Liver (tissue), 9 donors: ENCODE results near the gene IFITM5. TPM values are rescaled to one million over a fixed set of nuclear protein-coding genes. Genes with fewer than 3 reads are reported as not detected.

Experiments
- DNase-seq: peaks from one replicate; pipeline ENCODE4 v3.0.0-alpha.2; 2017; ENCODE audit warnings: low spot score
- H3K27ac ChIP-seq, 2 donors: one replicate each; pipeline ENCODE4 v1.7.0; 2013; ENCODE audit warnings: inconsistent platforms in 2 of 2, low read length in 2 of 2, control low read depth in 1 of 2, low read depth in 1 of 2, mild to moderate bottlenecking in 1 of 2
- H3K27me3 ChIP-seq, 4 donors: one replicate each; pipeline versions ENCODE4 v1.6.1 to v1.7.0; 2013; ENCODE audit warnings: low read length in 3 of 4, inconsistent platforms in 1 of 4, mild to moderate bottlenecking in 1 of 4, moderate library complexity in 1 of 4; ENCODE audit not compliant: control insufficient read depth in 4 of 4, insufficient read depth in 4 of 4
- H3K36me3 ChIP-seq, 4 donors: one replicate each; pipeline versions ENCODE4 v1.6.1 to v1.7.0; 2013; ENCODE audit warnings: low read length in 3 of 4, mild to moderate bottlenecking in 3 of 4, low read depth in 1 of 4, moderate library complexity in 1 of 4; ENCODE audit not compliant: control insufficient read depth in 4 of 4, insufficient read depth in 3 of 4
- H3K4me1 ChIP-seq, 4 donors: one replicate each; pipeline versions ENCODE4 v1.6.1 to v1.7.0; 2013; ENCODE audit warnings: low read length in 3 of 4, mild to moderate bottlenecking in 3 of 4, moderate library complexity in 1 of 4; ENCODE audit not compliant: control insufficient read depth in 4 of 4, insufficient read depth in 4 of 4
- H3K4me3 ChIP-seq, 3 donors: one replicate each; pipeline versions ENCODE4 v1.6.1 to v1.7.0; 2013; ENCODE audit warnings: low read length in 3 of 3, control low read depth in 1 of 3, low read depth in 1 of 3, mild to moderate bottlenecking in 1 of 3
- H3K9ac ChIP-seq, 2 donors: one replicate each; pipeline ENCODE4 v1.7.0; 2013; ENCODE audit warnings: low read length in 2 of 2, mild to moderate bottlenecking in 2 of 2, moderate library complexity in 2 of 2, control low read depth in 1 of 2, low read depth in 1 of 2
- H3K9me3 ChIP-seq, 4 donors: one replicate each; pipeline versions ENCODE4 v1.6.1 to v1.7.0; 2013; ENCODE audit warnings: low read length in 3 of 4; ENCODE audit not compliant: control insufficient read depth in 4 of 4
- ATF3 ChIP-seq: IDR thresholded peaks from 2 replicates; pipeline ENCODE4 v1.6.1; 2016; ENCODE audit warnings: antibody characterized with exemption
- EGR1 ChIP-seq, 2 donors: IDR thresholded peaks; 2 replicates each; pipeline ENCODE4 v1.6.1; 2016 to 2018; ENCODE audit warnings: antibody characterized with exemption in 2 of 2, low read depth in 2 of 2
- FOXA1 ChIP-seq: IDR thresholded peaks from 2 replicates; pipeline ENCODE4 v1.6.1; 2016; ENCODE audit warnings: antibody characterized with exemption
- FOXA2 ChIP-seq: IDR thresholded peaks from 2 replicates; pipeline ENCODE4 v1.6.1; 2016; ENCODE audit warnings: antibody characterized with exemption
- GABPA ChIP-seq, 2 donors: IDR thresholded peaks in 1 of 2; conservative IDR thresholded peaks in 1 of 2; 2 replicates each; pipeline ENCODE4 v1.6.1; 2016; ENCODE audit warnings: antibody characterized with exemption in 2 of 2, mild to moderate bottlenecking in 1 of 2, moderate library complexity in 1 of 2
- HNF4A ChIP-seq, 2 donors: conservative IDR thresholded peaks; 2 replicates each; pipeline ENCODE4 v1.6.1; 2016; ENCODE audit warnings: antibody characterized with exemption in 2 of 2, mild to moderate bottlenecking in 2 of 2
- HNF4G ChIP-seq: IDR thresholded peaks from 2 replicates; pipeline ENCODE4 v1.6.1; 2016; ENCODE audit warnings: antibody characterized with exemption
- JUND ChIP-seq, 2 donors: IDR thresholded peaks; 2 replicates each; pipeline ENCODE4 v1.6.1; 2016; ENCODE audit warnings: antibody characterized with exemption in 2 of 2
- NR2F2 ChIP-seq: IDR thresholded peaks from 2 replicates; pipeline ENCODE4 v1.6.1; 2016; ENCODE audit warnings: antibody characterized with exemption
- RAD21 ChIP-seq, 2 donors: IDR thresholded peaks; 2 replicates each; pipeline ENCODE4 v1.6.1; 2016; ENCODE audit warnings: antibody characterized with exemption in 2 of 2, mild to moderate bottlenecking in 2 of 2
- REST ChIP-seq: IDR thresholded peaks from 2 replicates; pipeline ENCODE4 v1.6.1; 2016; ENCODE audit warnings: antibody characterized with exemption, mild to moderate bottlenecking
- RXRA ChIP-seq, 2 donors: IDR thresholded peaks; 2 replicates each; pipeline ENCODE4 v1.6.1; 2017 to 2018; ENCODE audit warnings: antibody characterized with exemption in 2 of 2, mild to moderate bottlenecking in 1 of 2
- SP1 ChIP-seq: IDR thresholded peaks from 2 replicates; pipeline ENCODE4 v1.6.1; 2018; ENCODE audit warnings: antibody characterized with exemption, mild to moderate bottlenecking
- TAF1 ChIP-seq: conservative IDR thresholded peaks from 2 replicates; pipeline ENCODE4 v1.6.1; 2016; ENCODE audit warnings: antibody characterized with exemption, mild to moderate bottlenecking
- YY1 ChIP-seq: IDR thresholded peaks from 2 replicates; pipeline ENCODE4 v1.6.1; 2016; ENCODE audit warnings: antibody characterized with exemption, mild to moderate bottlenecking
- WGBS: extraction: QIAGEN DNeasy Blood & Tissue Kit; methylation state at CpG from one replicate; pipeline ENCODE4 v1.1.7; 2013; 5-methylcytosine and 5-hydroxymethylcytosine counted together
- polyA plus RNA-seq, 2 donors: library from polyadenylated mRNA; stranded (reverse) in 1 of 2; unstranded in 1 of 2; fragments of 200-250 nt in 1 of 2; fragments of >200 nt in 1 of 2; fragmentation: Nextera tagmentation in 1 of 2; extraction: Ambion mirVana in 1 of 2; gene quantifications; one replicate each; pipeline versions ENCODE4 v1.2.1 to v1.2.3, GENCODE V29; 2013 to 2015
- total RNA-seq, 2 donors: library from RNA; depleted of rRNA; stranded (reverse); fragments of >200 nt; gene quantifications; one replicate each; pipeline ENCODE4 v1.2.3, GENCODE V29; 2014
- TF ChIP-seq, protein P1 (sequence below): IDR thresholded peaks from 2 replicates; pipeline ENCODE4 v1.6.1; 2016; ENCODE audit warnings: antibody characterized with exemption
- TF ChIP-seq, protein P2 (sequence below): IDR thresholded peaks from 2 replicates; pipeline ENCODE4 v1.6.1; 2016; ENCODE audit warnings: antibody characterized with exemption
- TF ChIP-seq, protein P3 (sequence below): fragments of 150-350 bp; IDR thresholded peaks from 2 replicates; pipeline ENCODE4 v1.5.1; 2017; ENCODE audit warnings: improper control_type of control experiment, low read depth, low read length; ENCODE audit not compliant: missing input control
- donor health status: healthy.
- donor health status: healthy.
- donor health status: healthy.
- donor health status: healthy.
- donor health status: healthy.

Gene IFITM5
- total RNA-seq, result not detected
- not detected for polyA plus RNA-seq

GRCh38 chr11:299081-299891 is at the start of gene IFITM5:
Gene IFITM5, minus strand, starts transcription at chr11:299526. Its CDS starts 36 bp downstream, at chr11:299490.
- H3K9me3 ChIP-seq, result no peaks in the 10 kb centered on the region
- no peak within 1 kb of the TSS for H3K9ac ChIP-seq
- WGBS, result 68% methylated on average over 40 of the region's 40 CpGs

GRCh38 chr11:346529-346928 is 47.2 kb upstream of the IFITM5 start:
- Histone ChIP-seq H3K4me1 (peaks cover 0 to 3% (median 0%) of the 10 kb centered on the region in 4 donors), H3K4me3 (no peak overlapping the region), H3K27ac (no peak overlapping the region), H3K27me3 (no peaks in the 10 kb centered on the region), H3K9ac (no peak overlapping the region), H3K36me3 (no peaks in the 10 kb centered on the region), H3K9me3 (no peaks in the 10 kb centered on the region)
- 76% methylated on average over 3 of the region's 3 CpGs for WGBS
- TF ChIP-seq SP1 (no peak), RAD21 (IDR thresholded peaks at IDR 0.05) (no peak), RXRA (IDR thresholded peaks at IDR 0.05) (no peak), NR2F2 (no peak), TAF1 (no peak), HNF4G (no peak), FOXA2 (no peak), ATF3 (no peak), REST (no peak), YY1 (no peak), EGR1 (IDR thresholded peaks at IDR 0.05; ENCODE audit: low read depth in 2 of 2) (no peak), GABPA (IDR thresholded peaks at IDR 0.05 in 1 of 2, conservative IDR thresholded peaks at IDR 0.05 in 1 of 2) (no peak), JUND (IDR thresholded peaks at IDR 0.05) (no peak), FOXA1 (no peak), HNF4A (conservative IDR thresholded peaks at IDR 0.05) (no peak)
- TF ChIP-seq, protein P1, sequence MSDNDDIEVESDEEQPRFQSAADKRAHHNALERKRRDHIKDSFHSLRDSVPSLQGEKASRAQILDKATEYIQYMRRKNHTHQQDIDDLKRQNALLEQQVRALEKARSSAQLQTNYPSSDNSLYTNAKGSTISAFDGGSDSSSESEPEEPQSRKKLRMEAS, result no peak
- TF ChIP-seq, protein P2, sequence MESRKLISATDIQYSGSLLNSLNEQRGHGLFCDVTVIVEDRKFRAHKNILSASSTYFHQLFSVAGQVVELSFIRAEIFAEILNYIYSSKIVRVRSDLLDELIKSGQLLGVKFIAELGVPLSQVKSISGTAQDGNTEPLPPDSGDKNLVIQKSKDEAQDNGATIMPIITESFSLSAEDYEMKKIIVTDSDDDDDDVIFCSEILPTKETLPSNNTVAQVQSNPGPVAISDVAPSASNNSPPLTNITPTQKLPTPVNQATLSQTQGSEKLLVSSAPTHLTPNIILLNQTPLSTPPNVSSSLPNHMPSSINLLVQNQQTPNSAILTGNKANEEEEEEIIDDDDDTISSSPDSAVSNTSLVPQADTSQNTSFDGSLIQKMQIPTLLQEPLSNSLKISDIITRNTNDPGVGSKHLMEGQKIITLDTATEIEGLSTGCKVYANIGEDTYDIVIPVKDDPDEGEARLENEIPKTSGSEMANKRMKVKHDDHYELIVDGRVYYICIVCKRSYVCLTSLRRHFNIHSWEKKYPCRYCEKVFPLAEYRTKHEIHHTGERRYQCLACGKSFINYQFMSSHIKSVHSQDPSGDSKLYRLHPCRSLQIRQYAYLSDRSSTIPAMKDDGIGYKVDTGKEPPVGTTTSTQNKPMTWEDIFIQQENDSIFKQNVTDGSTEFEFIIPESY, result no peak
- TF ChIP-seq, protein P3, sequence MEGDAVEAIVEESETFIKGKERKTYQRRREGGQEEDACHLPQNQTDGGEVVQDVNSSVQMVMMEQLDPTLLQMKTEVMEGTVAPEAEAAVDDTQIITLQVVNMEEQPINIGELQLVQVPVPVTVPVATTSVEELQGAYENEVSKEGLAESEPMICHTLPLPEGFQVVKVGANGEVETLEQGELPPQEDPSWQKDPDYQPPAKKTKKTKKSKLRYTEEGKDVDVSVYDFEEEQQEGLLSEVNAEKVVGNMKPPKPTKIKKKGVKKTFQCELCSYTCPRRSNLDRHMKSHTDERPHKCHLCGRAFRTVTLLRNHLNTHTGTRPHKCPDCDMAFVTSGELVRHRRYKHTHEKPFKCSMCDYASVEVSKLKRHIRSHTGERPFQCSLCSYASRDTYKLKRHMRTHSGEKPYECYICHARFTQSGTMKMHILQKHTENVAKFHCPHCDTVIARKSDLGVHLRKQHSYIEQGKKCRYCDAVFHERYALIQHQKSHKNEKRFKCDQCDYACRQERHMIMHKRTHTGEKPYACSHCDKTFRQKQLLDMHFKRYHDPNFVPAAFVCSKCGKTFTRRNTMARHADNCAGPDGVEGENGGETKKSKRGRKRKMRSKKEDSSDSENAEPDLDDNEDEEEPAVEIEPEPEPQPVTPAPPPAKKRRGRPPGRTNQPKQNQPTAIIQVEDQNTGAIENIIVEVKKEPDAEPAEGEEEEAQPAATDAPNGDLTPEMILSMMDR, result no peak
- no peak for DNase-seq

More at GRCh38 chr11:299081-299891, at the start of gene IFITM5:
- Histone ChIP-seq H3K4me1 (no peaks in the 10 kb centered on the region), H3K27me3 (no peaks in the 10 kb centered on the region), H3K4me3 (no peak within 1 kb of the TSS), H3K27ac (no peak within 1 kb of the TSS), H3K36me3 (no peaks in the 10 kb centered on the region)
- TF ChIP-seq FOXA1 (no peak), GABPA (IDR thresholded peaks at IDR 0.05 in 1 of 2, conservative IDR thresholded peaks at IDR 0.05 in 1 of 2) (no peak), NR2F2 (no peak), EGR1 (IDR thresholded peaks at IDR 0.05; ENCODE audit: low read depth in 2 of 2) (no peak), TAF1 (no peak), ATF3 (no peak)
- TF ChIP-seq, protein P3, result no peak
- no peak for DNase-seq
